Liver (tissue), 9 donors: ENCODE data around the gene NUP214. TPM values are rescaled to one million over a fixed set of nuclear protein-coding genes. Genes with fewer than 3 reads are reported as not detected.

Source experiments
- DNase-seq: peaks from one replicate; pipeline ENCODE4 v3.0.0-alpha.2; 2017; ENCODE audit warnings: low spot score
- H3K27ac ChIP-seq, 2 donors: one replicate each; pipeline ENCODE4 v1.7.0; 2013; ENCODE audit warnings: inconsistent platforms in 2 of 2, low read length in 2 of 2, control low read depth in 1 of 2, low read depth in 1 of 2, mild to moderate bottlenecking in 1 of 2
- H3K27me3 ChIP-seq, 4 donors: one replicate each; pipeline versions ENCODE4 v1.6.1 to v1.7.0; 2013; ENCODE audit warnings: low read length in 3 of 4, inconsistent platforms in 1 of 4, mild to moderate bottlenecking in 1 of 4, moderate library complexity in 1 of 4; ENCODE audit not compliant: control insufficient read depth in 4 of 4, insufficient read depth in 4 of 4
- H3K36me3 ChIP-seq, 4 donors: one replicate each; pipeline versions ENCODE4 v1.6.1 to v1.7.0; 2013; ENCODE audit warnings: low read length in 3 of 4, mild to moderate bottlenecking in 3 of 4, low read depth in 1 of 4, moderate library complexity in 1 of 4; ENCODE audit not compliant: control insufficient read depth in 4 of 4, insufficient read depth in 3 of 4
- H3K4me1 ChIP-seq, 4 donors: one replicate each; pipeline versions ENCODE4 v1.6.1 to v1.7.0; 2013; ENCODE audit warnings: low read length in 3 of 4, mild to moderate bottlenecking in 3 of 4, moderate library complexity in 1 of 4; ENCODE audit not compliant: control insufficient read depth in 4 of 4, insufficient read depth in 4 of 4
- H3K4me3 ChIP-seq, 3 donors: one replicate each; pipeline versions ENCODE4 v1.6.1 to v1.7.0; 2013; ENCODE audit warnings: low read length in 3 of 3, control low read depth in 1 of 3, low read depth in 1 of 3, mild to moderate bottlenecking in 1 of 3
- H3K9ac ChIP-seq, 2 donors: one replicate each; pipeline ENCODE4 v1.7.0; 2013; ENCODE audit warnings: low read length in 2 of 2, mild to moderate bottlenecking in 2 of 2, moderate library complexity in 2 of 2, control low read depth in 1 of 2, low read depth in 1 of 2
- H3K9me3 ChIP-seq, 4 donors: one replicate each; pipeline versions ENCODE4 v1.6.1 to v1.7.0; 2013; ENCODE audit warnings: low read length in 3 of 4; ENCODE audit not compliant: control insufficient read depth in 4 of 4
- CTCF ChIP-seq: fragments of 150-350 bp; IDR thresholded peaks from 2 replicates; pipeline ENCODE4 v1.5.1; 2017; ENCODE audit warnings: improper control_type of control experiment, low read depth, low read length; ENCODE audit not compliant: missing input control
- EGR1 ChIP-seq, 2 donors: IDR thresholded peaks; 2 replicates each; pipeline ENCODE4 v1.6.1; 2016 to 2018; ENCODE audit warnings: antibody characterized with exemption in 2 of 2, low read depth in 2 of 2
- FOXA1 ChIP-seq: IDR thresholded peaks from 2 replicates; pipeline ENCODE4 v1.6.1; 2016; ENCODE audit warnings: antibody characterized with exemption
- GABPA ChIP-seq, 2 donors: IDR thresholded peaks in 1 of 2; conservative IDR thresholded peaks in 1 of 2; 2 replicates each; pipeline ENCODE4 v1.6.1; 2016; ENCODE audit warnings: antibody characterized with exemption in 2 of 2, mild to moderate bottlenecking in 1 of 2, moderate library complexity in 1 of 2
- HNF4A ChIP-seq, 2 donors: conservative IDR thresholded peaks; 2 replicates each; pipeline ENCODE4 v1.6.1; 2016; ENCODE audit warnings: antibody characterized with exemption in 2 of 2, mild to moderate bottlenecking in 2 of 2
- JUND ChIP-seq, 2 donors: IDR thresholded peaks; 2 replicates each; pipeline ENCODE4 v1.6.1; 2016; ENCODE audit warnings: antibody characterized with exemption in 2 of 2
- MAX ChIP-seq: IDR thresholded peaks from 2 replicates; pipeline ENCODE4 v1.6.1; 2016; ENCODE audit warnings: antibody characterized with exemption
- NR2F2 ChIP-seq: IDR thresholded peaks from 2 replicates; pipeline ENCODE4 v1.6.1; 2016; ENCODE audit warnings: antibody characterized with exemption
- RAD21 ChIP-seq, 2 donors: IDR thresholded peaks; 2 replicates each; pipeline ENCODE4 v1.6.1; 2016; ENCODE audit warnings: antibody characterized with exemption in 2 of 2, mild to moderate bottlenecking in 2 of 2
- REST ChIP-seq: IDR thresholded peaks from 2 replicates; pipeline ENCODE4 v1.6.1; 2016; ENCODE audit warnings: antibody characterized with exemption, mild to moderate bottlenecking
- RXRA ChIP-seq, 2 donors: IDR thresholded peaks; 2 replicates each; pipeline ENCODE4 v1.6.1; 2017 to 2018; ENCODE audit warnings: antibody characterized with exemption in 2 of 2, mild to moderate bottlenecking in 1 of 2
- SP1 ChIP-seq: IDR thresholded peaks from 2 replicates; pipeline ENCODE4 v1.6.1; 2018; ENCODE audit warnings: antibody characterized with exemption, mild to moderate bottlenecking
- TAF1 ChIP-seq: conservative IDR thresholded peaks from 2 replicates; pipeline ENCODE4 v1.6.1; 2016; ENCODE audit warnings: antibody characterized with exemption, mild to moderate bottlenecking
- YY1 ChIP-seq: IDR thresholded peaks from 2 replicates; pipeline ENCODE4 v1.6.1; 2016; ENCODE audit warnings: antibody characterized with exemption, mild to moderate bottlenecking
- ZBTB33 ChIP-seq: IDR thresholded peaks from 2 replicates; pipeline ENCODE4 v1.6.1; 2016; ENCODE audit warnings: antibody characterized with exemption
- WGBS: extraction: QIAGEN DNeasy Blood & Tissue Kit; methylation state at CpG from one replicate; pipeline ENCODE4 v1.1.7; 2013; 5-methylcytosine and 5-hydroxymethylcytosine counted together
- polyA plus RNA-seq, 2 donors: library from polyadenylated mRNA; stranded (reverse) in 1 of 2; unstranded in 1 of 2; fragments of 200-250 nt in 1 of 2; fragments of >200 nt in 1 of 2; fragmentation: Nextera tagmentation in 1 of 2; extraction: Ambion mirVana in 1 of 2; gene quantifications; one replicate each; pipeline versions ENCODE4 v1.2.1 to v1.2.3, GENCODE V29; 2013 to 2015
- total RNA-seq, 2 donors: library from RNA; depleted of rRNA; stranded (reverse); fragments of >200 nt; gene quantifications; one replicate each; pipeline ENCODE4 v1.2.3, GENCODE V29; 2014
- donor health status: healthy.
- donor health status: healthy.
- donor health status: healthy.
- donor health status: healthy.
- donor health status: healthy.

The NUP214 gene
- total and polyA plus RNA-seq, 4 donors = 8.8 to 19.5 (median 16.5) TPM

GRCh38 chr9:131181091-131181681, 55.8 kb downstream of the NUP214 start:
- WGBS = 96% methylated on average over 6 of the region's 6 CpGs
- no peak overlapping the region for H3K4me3 ChIP-seq
- H3K9me3 ChIP-seq = no peaks in the 10 kb centered on the region
- no peak for TF ChIP-seq REST
- no peak for TF ChIP-seq MAX
- no peak for TF ChIP-seq FOXA1
- no peak for TF ChIP-seq JUND (IDR thresholded peaks at IDR 0.05)
- TF ChIP-seq RAD21 (IDR thresholded peaks at IDR 0.05) = no peak
- TF ChIP-seq EGR1 (IDR thresholded peaks at IDR 0.05; ENCODE audit: low read depth in 2 of 2) = no peak
- TF ChIP-seq HNF4A (conservative IDR thresholded peaks at IDR 0.05) = no peak
- no peak for TF ChIP-seq CTCF
- TF ChIP-seq GABPA (IDR thresholded peaks at IDR 0.05 in 1 of 2, conservative IDR thresholded peaks at IDR 0.05 in 1 of 2) = no peak
- TF ChIP-seq RXRA (IDR thresholded peaks at IDR 0.05) = no peak
- no peak for DNase-seq
- no peak overlapping the region for H3K9ac ChIP-seq
- no peaks in the 10 kb centered on the region for H3K4me1 ChIP-seq
- H3K27ac ChIP-seq = no peak overlapping the region
- H3K27me3 ChIP-seq = no peaks in the 10 kb centered on the region
- H3K36me3 ChIP-seq = peaks cover 5 to 55% (median 43%) of the 10 kb centered on the region in 4 donors

- H3K4me3 ChIP-seq = no peak overlapping the region
- no peak overlapping the region for H3K9ac ChIP-seq
- 97% methylated on average over 3 of the region's 3 CpGs for WGBS
- DNase-seq = no peak
- H3K9me3 ChIP-seq = no peaks in the 10 kb centered on the region
- no peaks in the 10 kb centered on the region for H3K4me1 ChIP-seq
- H3K27ac ChIP-seq = no peak overlapping the region
- no peaks in the 10 kb centered on the region for H3K27me3 ChIP-seq
- H3K36me3 ChIP-seq = peaks cover 6 to 51% (median 40%) of the 10 kb centered on the region in 4 donors
- TF ChIP-seq ZBTB33 = no peak
- no peak for TF ChIP-seq FOXA1
- TF ChIP-seq SP1 = no peak
- no peak for TF ChIP-seq TAF1
- no peak for TF ChIP-seq MAX
- TF ChIP-seq YY1 = no peak
- TF ChIP-seq JUND (IDR thresholded peaks at IDR 0.05) = no peak
- no peak for TF ChIP-seq EGR1 (IDR thresholded peaks at IDR 0.05; ENCODE audit: low read depth in 2 of 2)
- no peak for TF ChIP-seq NR2F2
These were observed 60.5 kb downstream of the NUP214 start for GRCh38 chr9:131185924-131186323.
